Astrocyte of the spinal cord (primary cell): ENCODE data around the gene RABGAP1L.

Experiments used
- DNase-seq: peaks from one replicate; pipeline ENCODE4 v3.0.0; 2011; ENCODE audit warnings: low read depth, low spot score
- H3K4me3 ChIP-seq: 2 replicates; pipeline ENCODE4 v1.5.1; 2011; ENCODE audit warnings: low read depth, mild to moderate bottlenecking, low read length, moderate library complexity
- in situ Hi-C: cut with HindIII; loops from 2 replicates; pipeline ENCODE4 v1.10.0; 2017; ENCODE audit warnings: low sequenced_read_pairs
- TF ChIP-seq, protein P1 (sequence below): IDR thresholded peaks from 2 replicates; pipeline ENCODE4 v1.5.1; 2012; ENCODE audit warnings: low read depth, mild to moderate bottlenecking, low read length, inconsistent platforms

RABGAP1L gene

DNA sequence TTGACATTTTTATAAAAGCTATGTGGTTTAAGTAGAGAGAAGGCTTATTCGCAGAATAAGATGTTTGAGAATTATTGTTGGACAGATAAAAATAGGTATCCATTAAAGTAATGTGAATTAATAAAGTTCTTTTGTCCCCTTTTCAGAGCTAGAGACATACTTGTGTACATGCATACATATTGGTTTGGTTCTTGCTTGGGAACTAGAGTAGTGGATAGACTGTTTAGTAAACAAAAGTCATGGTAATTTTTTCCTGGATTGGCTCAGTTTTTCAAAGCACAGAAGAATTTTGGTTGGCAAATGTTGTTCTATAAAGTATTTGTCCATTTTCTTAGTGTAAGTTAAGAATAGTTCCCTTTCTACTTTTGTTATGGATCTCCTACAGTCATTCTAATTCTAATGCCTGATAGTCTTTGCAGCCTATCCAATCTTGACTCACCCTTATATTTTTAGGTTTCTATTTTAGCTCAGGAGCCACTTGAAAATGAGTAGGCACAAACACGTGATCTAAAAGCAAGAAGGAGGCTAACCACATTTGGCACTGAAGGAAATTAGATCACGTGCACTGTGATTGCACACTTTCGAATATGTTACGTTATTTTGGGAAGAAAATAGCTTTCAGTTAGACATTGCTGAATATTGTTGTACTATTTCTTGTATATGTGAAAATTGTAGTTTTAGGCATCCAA is 47.0 kb downstream of the RABGAP1L start:
- in situ Hi-C loops: no loop called here
- no peak overlapping the region for H3K4me3 ChIP-seq
- TF ChIP-seq, protein P1, sequence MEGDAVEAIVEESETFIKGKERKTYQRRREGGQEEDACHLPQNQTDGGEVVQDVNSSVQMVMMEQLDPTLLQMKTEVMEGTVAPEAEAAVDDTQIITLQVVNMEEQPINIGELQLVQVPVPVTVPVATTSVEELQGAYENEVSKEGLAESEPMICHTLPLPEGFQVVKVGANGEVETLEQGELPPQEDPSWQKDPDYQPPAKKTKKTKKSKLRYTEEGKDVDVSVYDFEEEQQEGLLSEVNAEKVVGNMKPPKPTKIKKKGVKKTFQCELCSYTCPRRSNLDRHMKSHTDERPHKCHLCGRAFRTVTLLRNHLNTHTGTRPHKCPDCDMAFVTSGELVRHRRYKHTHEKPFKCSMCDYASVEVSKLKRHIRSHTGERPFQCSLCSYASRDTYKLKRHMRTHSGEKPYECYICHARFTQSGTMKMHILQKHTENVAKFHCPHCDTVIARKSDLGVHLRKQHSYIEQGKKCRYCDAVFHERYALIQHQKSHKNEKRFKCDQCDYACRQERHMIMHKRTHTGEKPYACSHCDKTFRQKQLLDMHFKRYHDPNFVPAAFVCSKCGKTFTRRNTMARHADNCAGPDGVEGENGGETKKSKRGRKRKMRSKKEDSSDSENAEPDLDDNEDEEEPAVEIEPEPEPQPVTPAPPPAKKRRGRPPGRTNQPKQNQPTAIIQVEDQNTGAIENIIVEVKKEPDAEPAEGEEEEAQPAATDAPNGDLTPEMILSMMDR: no peak
- no peak for DNase-seq

DNA sequence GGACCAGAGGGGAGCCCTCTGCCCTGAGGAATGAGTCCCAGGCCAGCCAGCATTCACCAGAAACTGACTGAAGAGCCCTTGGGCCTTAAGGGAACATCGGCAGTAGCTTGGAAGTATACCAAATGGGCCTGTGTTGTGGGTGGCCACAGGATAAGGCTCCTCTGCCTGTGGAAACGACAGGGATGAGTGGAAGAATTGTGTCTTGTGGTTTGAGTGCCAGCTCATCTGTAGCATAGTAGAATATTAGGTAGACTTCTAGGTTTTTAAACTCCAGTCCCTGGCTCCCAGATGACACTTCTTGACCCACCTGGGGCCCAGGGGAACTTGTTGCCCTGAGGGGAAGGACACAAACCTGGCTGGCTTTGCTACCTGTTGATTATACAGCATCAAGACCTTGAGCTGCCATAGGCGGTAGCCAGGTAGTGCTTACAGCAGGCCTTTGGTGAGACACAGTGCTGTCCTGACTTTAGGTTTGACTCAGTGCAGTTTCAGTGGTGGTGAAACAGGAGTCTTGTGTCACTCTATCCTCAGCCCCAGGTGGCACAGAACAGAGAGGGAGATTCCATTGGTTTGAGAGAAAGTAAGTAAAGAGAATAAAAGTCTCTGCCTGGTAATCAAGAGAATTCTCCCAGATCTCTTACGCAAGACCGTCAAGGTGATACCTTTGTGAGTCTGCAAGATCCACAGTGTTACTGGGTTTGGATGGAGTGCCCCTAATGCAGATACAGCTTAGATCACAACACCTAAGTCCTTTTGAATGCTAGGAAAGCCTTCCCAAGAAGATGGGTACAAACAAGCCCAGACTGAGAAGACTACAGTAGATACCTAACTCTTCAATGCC is 50.2 kb downstream of the RABGAP1L start:
- TF ChIP-seq, protein P1: no peak
- in situ Hi-C loops: no loop called here
- no peak overlapping the region for H3K4me3 ChIP-seq
- DNase-seq: no peak

DNA sequence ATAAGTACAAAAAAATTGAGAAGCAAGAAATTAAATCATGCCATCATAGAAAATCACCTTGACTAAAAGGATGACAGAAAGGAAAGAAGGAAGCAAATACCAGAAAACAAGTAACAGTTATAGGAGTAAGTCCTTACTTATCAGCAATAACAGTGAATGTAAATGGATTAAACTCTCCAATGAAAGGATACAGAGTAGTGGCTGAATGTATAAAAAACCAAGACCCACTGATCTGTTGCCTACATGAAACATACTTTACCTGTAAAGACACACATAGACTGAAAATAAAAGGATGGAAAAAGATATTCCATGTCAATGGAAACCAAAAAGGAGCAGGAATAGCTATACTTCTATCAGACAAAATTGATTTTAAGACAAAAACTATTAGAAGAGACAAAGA is 52.2 kb downstream of the RABGAP1L start:
- H3K4me3 ChIP-seq: no peak overlapping the region
- DNase-seq: no peak
- TF ChIP-seq, protein P1: no peak
- in situ Hi-C loops: no loop called here

DNA sequence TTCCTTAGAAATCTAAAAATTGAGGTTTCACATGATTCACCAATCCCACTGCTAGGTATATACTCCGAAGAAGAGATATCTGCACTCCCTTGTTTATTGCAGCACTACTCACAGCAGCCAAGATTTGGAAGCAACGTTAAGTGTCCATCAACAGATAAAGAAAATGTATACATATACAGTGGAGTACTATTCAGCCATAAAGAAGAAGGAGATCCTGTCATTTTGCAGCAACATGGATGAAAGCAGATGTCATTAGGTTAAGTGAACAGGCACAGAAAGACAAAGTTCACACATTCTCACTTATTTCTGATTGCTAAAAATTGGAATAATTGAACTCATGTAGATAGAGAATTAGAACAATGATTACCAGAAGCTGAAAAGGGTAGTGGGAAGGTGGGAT is 56.4 kb downstream of the RABGAP1L start:
- TF ChIP-seq, protein P1: no peak
- in situ Hi-C loops: no loop called here
- DNase-seq: no peak

DNA sequence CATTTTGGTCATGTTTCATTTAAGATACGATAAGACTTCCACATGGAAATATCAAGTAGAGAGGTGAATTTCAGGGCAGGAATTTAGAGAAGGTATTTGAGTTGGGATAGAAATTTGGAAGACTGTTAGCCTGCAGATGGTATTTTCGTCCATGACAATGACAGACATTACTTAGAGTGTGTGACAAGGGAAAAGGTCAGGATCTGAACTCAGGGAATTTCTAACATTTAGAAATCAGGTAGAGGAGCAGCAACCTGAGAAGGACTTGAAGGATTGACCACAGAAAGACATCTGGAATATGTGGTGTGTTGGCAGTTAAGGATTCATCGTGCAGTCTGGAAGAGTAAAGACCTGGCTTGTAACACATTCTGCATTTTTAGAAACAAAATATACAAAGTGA is 57.9 kb downstream of the RABGAP1L start:
- TF ChIP-seq, protein P1: no peak
- DNase-seq: no peak
- in situ Hi-C loops: no loop called here
- no peak overlapping the region for H3K4me3 ChIP-seq

More for the DNA sequence above, 56.4 kb downstream of the RABGAP1L start:
- H3K4me3 ChIP-seq: no peak overlapping the region

DNA sequence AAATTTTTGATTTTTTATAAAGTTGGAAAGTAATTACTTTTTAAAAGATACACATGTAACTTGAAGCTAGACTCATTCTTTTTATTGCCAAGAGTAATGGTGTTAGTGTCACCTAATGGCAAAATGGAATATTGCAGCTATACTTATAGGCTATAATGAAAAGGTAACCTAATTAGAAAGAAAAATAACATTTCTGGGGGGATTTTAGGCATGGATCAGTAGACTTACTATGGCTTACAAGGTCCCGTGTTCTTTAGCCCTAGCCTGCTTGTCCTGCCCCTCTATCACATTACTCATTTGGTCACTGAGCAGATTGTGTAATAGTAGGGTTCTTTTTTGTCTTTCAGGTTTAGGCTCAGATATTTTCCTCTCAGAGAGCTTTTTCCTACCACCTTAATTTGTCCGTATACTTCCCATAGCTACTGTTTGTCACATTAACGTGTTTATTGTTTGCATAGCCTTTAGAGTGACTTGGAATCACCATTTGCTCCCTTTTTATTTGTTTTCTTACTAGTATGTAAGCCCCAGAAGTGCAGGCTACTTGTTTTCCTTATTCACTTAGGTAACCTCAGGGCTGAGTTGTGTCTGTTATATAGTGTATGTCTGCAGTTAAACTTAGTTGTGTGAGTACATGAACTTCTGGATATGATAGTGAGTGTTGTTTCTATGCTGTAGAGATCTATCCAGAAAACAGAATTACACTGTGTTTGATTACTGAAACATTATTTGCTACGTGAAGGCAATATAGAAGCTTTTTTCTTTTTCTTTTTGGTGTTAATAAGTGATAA is 58.7 kb downstream of the RABGAP1L start:
- DNase-seq: peak; percentile 55
- TF ChIP-seq, protein P1: peak; percentile 73
- in situ Hi-C loops: no loop called here
- no peak overlapping the region for H3K4me3 ChIP-seq
